ENCODE results near the gene CHCHD4. TPM values are rescaled to one million over a fixed set of nuclear protein-coding genes. Genes with fewer than 3 reads are reported as not detected.

Gene CHCHD4
- polyA plus RNA-seq, 1 donor from 2014 or later, result 24.6 TPM

- H3K79me2 ChIP-seq (replicated peaks; ENCODE audit: insufficient read depth, low read length), result peaks cover 32% of the 10 kb centered on the region
Measured at GRCh38 chr3:14130707-14131106, 6.0 kb upstream of the CHCHD4 start.

GRCh38 chr3:14130230-14130629 is 5.6 kb upstream of the CHCHD4 start:
- Histone ChIP-seq H3K9me2 (ENCODE audit: insufficient read depth, low read length) (no peaks in the 10 kb centered on the region), H3K9me3 (ENCODE audit: low read length) (no peaks in the 10 kb centered on the region), H3K4me3 (ENCODE audit: low read length) (no peak overlapping the region), H3K9ac (ENCODE audit: low read length) (no peak overlapping the region), H3F3A (ENCODE audit: insufficient read depth, low read length, poor library complexity, severe bottlenecking) (no peaks in the 10 kb centered on the region), H3K79me2 (replicated peaks; ENCODE audit: insufficient read depth, low read length) (peaks cover 37% of the 10 kb centered on the region), H3K27ac (ENCODE audit: low read length) (no peak overlapping the region), H3K27me3 (ENCODE audit: insufficient read depth, low read depth, low read length) (no peaks in the 10 kb centered on the region), H3K4me2 (ENCODE audit: low read length) (no peak overlapping the region), H2AFZ (ENCODE audit: low read depth, low read length) (no peak overlapping the region), H4K20me1 (ENCODE audit: insufficient read depth) (no peaks in the 10 kb centered on the region), H3K36me3 (ENCODE audit: insufficient read depth, low read length) (peaks cover 9% of the 10 kb centered on the region)
- TF ChIP-seq EP300 (conservative IDR thresholded peaks at IDR 0.05; ENCODE audit: poor library complexity, severe bottlenecking) (no peak), RAD21 (conservative IDR thresholded peaks at IDR 0.05) (no peak), CTCF (IDR thresholded peaks at IDR 0.05; ENCODE audit: poor library complexity, severe bottlenecking) (no peak), POLR2AphosphoS5 (IDR thresholded peaks at IDR 0.05) (no peak), EZH2 (IDR thresholded peaks at IDR 0.05; ENCODE audit: borderline replicate concordance, insufficient read depth, low read length, poor library complexity, severe bottlenecking) (no peak), MXI1 (conservative IDR thresholded peaks at IDR 0.05; ENCODE audit: poor library complexity, severe bottlenecking) (no peak)

More at GRCh38 chr3:14130707-14131106, 6.0 kb upstream of the CHCHD4 start:
- Histone ChIP-seq H3K27ac (ENCODE audit: low read length) (no peak overlapping the region), H3K9me3 (ENCODE audit: low read length) (no peaks in the 10 kb centered on the region), H3K9ac (ENCODE audit: low read length) (no peak overlapping the region), H3K27me3 (ENCODE audit: insufficient read depth, low read depth, low read length) (no peaks in the 10 kb centered on the region), H3K4me3 (ENCODE audit: low read length) (no peak overlapping the region), H4K20me1 (ENCODE audit: insufficient read depth) (no peaks in the 10 kb centered on the region), H3K9me2 (ENCODE audit: insufficient read depth, low read length) (no peaks in the 10 kb centered on the region), H3K36me3 (ENCODE audit: insufficient read depth, low read length) (peaks cover 9% of the 10 kb centered on the region), H2AFZ (ENCODE audit: low read depth, low read length) (no peak overlapping the region), H3F3A (ENCODE audit: insufficient read depth, low read length, poor library complexity, severe bottlenecking) (no peaks in the 10 kb centered on the region), H3K4me2 (ENCODE audit: low read length) (no peak overlapping the region)
- TF ChIP-seq TAF1 (IDR thresholded peaks at IDR 0.05; ENCODE audit: low read depth) (no peak), CTCF (IDR thresholded peaks at IDR 0.05; ENCODE audit: poor library complexity, severe bottlenecking) (no peak), RAD21 (conservative IDR thresholded peaks at IDR 0.05) (no peak), REST (IDR thresholded peaks at IDR 0.05; ENCODE audit: borderline replicate concordance) (no peak), MXI1 (conservative IDR thresholded peaks at IDR 0.05; ENCODE audit: poor library complexity, severe bottlenecking) (no peak), SMC3 (conservative IDR thresholded peaks at IDR 0.05; ENCODE audit: poor library complexity) (no peak), POLR2AphosphoS5 (IDR thresholded peaks at IDR 0.05) (no peak), EP300 (conservative IDR thresholded peaks at IDR 0.05; ENCODE audit: poor library complexity, severe bottlenecking) (no peak), EZH2 (IDR thresholded peaks at IDR 0.05; ENCODE audit: borderline replicate concordance, insufficient read depth, low read length, poor library complexity, severe bottlenecking) (no peak)

Measured in neural cell (in vitro differentiated cells).